Activated T-cell treated with anti-CD3 and anti-CD28 coated beads for 48 hours (primary cell): Measurements from ENCODE around the gene GLIPR2.
A peak's percentile ranks its signal among the peaks of the same experiment; 100 is the strongest.
"Not testable (repeated sequence)": the region's sequence is repeated elsewhere in the genome, so short reads cannot be mapped to it uniquely, and the experiment has no call there.

Source experiments
- DNase-seq: peaks from one replicate; pipeline ENCODE4 v3.0.0-alpha.2; 2020; ENCODE audit warnings: low read depth

Gene GLIPR2

DNA sequence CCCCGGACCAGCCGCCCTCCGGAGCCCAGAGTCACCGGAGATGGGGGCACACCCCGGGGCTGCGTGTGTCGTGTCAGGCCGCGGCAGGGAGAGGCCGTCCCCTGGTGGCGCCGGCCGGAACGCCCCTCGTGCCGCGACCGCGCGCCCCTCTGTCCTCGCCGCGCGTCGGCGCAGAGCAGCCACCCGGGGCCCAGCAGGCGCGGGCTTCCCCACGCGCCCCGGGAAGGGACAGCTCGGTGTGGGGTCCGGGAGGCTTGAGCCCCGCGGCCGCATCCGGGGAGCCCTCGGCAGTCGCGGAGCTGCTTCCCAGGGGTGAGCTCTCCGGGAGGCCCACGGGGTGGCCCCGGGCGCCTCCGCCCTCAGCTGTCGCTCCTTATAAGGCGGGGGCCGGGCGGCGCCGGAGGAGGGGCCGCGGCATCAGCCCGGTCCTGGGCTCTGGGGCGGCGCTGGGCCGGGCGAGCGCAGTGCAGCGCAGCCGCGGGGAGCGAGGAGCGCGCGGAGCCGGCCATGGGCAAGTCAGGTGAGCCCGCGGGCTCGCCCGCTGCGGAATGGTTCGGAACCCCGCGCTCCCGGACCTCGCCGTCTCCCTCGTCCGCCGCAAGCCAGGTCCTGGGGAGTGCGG lies at the start of gene GLIPR2:
Gene GLIPR2 (plus strand): TSS at position 462 of the 622 bp plus-strand sequence. CDS start 46 bp downstream, at position 508.
- peak; percentile 77 for DNase-seq

DNA sequence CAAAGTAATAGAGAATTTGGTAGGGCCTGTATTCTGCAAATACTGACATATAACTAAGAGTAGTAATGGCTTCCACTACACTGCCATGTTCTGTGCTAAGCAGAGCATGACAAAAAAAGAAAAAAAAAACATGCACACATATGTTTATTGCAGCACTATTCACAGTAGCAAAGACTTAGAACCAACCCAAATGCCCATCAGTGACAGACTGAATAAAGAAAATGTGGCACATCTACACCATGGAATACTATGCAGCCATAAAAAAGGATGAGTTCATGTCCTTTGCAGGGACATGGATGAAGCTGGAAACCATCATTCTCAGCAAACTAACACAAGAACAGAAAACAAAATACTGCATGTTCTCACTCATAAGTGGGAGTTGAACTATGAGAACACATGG lies 49.5 kb upstream of the GLIPR2 start:
- not testable (repeated sequence) for DNase-seq

DNA sequence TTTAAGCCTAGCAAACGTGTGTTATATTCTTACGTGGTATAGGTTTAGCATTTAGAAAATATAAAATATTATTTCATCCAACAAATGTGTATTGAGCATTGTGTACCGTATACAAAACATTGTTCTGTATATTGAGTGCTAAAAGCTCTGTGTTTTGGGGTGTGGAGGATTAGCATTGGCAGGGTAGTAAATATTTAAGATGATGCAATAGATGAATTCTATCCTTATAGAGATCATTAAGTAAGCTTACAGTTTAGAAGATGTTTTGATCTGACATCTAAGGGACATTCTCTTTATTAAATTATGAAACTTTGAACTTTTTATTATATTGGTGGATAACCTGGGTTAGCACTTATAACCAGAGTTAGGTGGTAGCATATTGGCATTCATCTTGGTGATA lies 48.5 kb upstream of the GLIPR2 start:
- DNase-seq, result no peak

- no peak for DNase-seq
Observed at GRCh38 chr9:36091026-36091953, 45.2 kb upstream of the GLIPR2 start.

GRCh38 chr9:36092014-36092413 lies 44.5 kb upstream of the GLIPR2 start:
- DNase-seq, result no peak

GRCh38 chr9:36092509-36093215 lies 43.9 kb upstream of the GLIPR2 start:
- DNase-seq, result peak; percentile 9

- no peak for DNase-seq
Observed at GRCh38 chr9:36093384-36093783, 43.1 kb upstream of the GLIPR2 start.

GRCh38 chr9:36099718-36100117 lies 36.8 kb upstream of the GLIPR2 start:
- no peak for DNase-seq

- DNase-seq, result no peak
Observed at GRCh38 chr9:36100532-36100931, 36.0 kb upstream of the GLIPR2 start.

DNA sequence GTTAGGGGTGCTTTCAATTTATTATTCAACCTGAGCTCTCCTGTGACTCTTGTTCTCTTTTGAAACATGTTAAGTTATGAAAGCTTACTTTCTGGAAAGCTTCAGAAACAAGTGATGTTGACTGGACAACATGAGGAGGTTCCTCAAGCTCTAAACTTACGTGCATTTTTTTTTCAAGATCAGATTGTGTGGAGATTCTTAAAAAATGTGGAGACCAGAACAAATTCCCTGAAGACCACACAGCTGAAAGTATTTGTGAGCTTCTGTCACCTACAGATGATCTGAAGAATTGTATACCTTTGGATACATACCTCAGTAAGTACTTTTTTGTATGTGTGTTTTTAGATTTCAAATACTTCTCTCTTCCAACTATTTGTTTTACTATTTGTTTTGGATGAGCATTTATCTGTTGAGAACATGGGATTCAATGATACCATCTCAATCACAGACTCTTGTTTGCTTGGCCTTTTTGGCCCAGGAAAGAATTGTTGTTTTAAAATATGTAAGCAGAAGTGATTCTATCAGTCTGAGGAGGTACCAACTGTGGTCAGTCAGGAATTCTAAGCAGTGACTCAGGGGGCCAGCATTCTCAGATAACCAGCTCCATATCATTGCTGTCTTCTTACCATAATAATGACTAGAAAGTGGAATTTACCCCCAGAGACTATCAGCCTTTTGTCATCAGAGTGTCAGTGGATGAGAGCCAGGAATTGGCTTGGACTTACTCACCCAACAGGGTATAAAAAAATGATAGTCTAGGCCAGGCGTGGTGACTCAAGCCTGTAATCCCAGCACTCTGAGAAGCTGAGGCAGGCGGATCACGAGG lies 34.4 kb upstream of the GLIPR2 start:
- DNase-seq, result no peak

DNA sequence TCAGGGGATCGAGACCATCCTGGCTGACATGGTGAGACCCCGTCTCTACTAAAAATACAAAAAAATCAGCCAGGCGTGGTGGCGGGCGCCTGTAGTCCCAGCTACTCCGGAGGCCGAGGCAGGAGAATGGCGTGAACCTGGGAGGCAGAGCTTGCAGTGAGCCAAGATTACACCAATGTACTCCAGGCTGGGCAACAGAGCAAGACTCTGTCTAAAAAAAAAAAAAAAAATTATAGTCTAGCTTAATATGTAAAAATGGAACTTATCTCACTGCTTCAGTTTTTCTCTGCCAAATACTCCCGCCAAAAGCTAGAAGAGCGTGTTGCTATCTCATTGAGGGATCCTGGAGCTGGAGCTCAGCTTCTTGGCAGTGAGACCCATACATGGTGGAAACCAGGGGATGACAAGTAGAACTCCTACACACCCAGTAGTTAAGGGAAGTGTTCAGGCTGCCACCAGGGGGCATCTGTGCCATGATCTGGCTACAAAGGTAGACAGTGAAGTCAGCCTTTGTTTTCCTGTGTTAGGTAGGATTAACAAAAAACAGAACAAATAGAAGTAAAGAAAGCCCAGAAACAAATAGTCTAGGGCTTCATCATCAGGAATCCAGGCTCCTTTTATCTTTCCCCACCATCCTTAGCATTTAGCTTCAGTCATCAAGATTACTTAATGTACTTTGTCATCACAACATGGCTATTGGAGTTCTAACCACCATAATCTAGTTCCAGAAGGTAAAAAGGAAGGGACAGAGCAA lies 33.6 kb upstream of the GLIPR2 start:
- DNase-seq, result peak; percentile 78

- no peak for DNase-seq
Observed at GRCh38 chr9:36109071-36109470, 27.5 kb upstream of the GLIPR2 start.

GRCh38 chr9:36110434-36110833 lies 26.1 kb upstream of the GLIPR2 start:
- no peak for DNase-seq

DNA sequence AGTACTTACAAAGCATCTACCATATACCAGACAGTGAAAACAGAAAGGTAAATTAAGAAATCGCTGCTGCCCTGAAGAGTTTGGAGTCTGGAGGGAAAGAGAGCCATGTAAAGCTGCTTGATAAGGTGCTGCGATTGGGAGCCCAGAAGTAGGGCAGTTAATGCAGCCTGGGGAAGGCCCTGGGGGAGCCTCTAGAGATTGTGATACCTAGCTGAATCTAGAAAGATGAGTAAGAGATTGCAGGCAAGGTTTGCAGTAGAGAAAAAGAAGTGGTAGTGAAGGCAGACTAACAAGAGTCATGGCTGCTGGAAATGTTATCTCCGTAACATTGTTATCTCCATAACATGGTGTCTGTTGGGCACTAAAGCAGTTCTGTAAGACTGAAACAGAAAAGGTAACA lies 24.0 kb upstream of the GLIPR2 start:
- DNase-seq, result no peak

- no peak for DNase-seq
Observed at GRCh38 chr9:36113999-36114398, 22.5 kb upstream of the GLIPR2 start.

DNA sequence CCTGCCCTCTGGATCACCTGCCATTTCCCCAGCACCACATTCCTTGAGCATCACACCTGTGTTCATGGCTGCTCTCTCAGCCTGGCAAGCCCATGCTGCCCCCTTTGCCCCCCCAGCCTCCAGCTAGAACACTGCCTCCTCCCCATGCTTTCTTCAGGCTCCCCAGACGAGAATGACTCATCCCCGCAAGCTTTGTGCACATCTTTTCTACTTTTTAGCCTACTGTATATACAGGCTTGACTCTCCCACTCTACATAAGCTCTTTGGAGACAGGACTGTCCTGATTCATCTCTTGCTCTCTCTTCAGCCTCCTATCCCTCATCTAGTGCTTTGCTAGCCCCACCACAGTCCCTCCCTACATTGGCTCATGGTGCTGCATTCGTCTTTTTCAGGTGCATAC lies 19.9 kb upstream of the GLIPR2 start:
- DNase-seq, result no peak

GRCh38 chr9:36118201-36118600 lies 18.3 kb upstream of the GLIPR2 start:
- no peak for DNase-seq

DNA sequence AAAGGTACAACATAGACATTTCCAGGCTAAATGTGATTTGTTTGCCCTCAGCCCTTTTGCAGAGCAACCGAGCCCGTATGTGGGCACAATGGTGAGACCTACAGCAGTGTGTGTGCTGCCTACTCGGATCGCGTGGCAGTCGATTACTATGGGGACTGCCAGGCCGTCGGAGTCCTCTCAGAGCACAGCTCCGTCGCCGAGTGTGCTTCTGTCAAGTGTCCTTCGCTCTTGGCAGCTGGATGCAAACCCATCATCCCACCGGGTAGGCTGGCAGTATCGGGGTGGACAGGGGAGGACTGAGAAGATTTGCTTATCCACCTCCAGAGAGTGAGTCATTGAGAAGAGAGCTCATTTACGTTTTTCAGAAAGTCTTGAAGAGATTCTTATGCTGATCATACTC lies 17.8 kb upstream of the GLIPR2 start:
- DNase-seq, result no peak

- DNase-seq, result no peak
Observed at GRCh38 chr9:36119476-36119875, 17.1 kb upstream of the GLIPR2 start.

GRCh38 chr9:36120705-36121104 lies 15.8 kb upstream of the GLIPR2 start:
- DNase-seq, result no peak

GRCh38 chr9:36121971-36122370 lies 14.6 kb upstream of the GLIPR2 start:
- no peak for DNase-seq
